Measurements from ENCODE around the gene ZNF189.

DNA sequence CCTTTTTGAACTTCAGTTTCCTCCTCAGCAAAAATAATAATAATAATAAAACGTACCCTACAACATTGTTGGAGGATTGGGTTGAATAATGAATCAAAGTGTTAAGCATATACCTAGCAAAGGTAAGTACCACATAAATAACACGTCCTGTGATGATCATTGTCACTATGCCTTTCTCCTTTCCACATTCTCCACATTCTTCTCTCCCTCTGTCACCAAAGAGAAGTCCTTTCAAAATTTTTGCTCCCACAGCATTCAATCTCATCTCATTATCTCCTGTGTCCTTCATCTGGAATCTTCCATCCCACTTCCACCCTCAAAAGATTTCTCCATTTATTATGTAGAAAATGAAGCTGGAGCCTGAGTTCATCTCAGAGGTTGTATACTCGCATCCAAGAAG, 44.1 kb downstream of the ZNF189 start:
- TF ChIP-seq, protein P1, sequence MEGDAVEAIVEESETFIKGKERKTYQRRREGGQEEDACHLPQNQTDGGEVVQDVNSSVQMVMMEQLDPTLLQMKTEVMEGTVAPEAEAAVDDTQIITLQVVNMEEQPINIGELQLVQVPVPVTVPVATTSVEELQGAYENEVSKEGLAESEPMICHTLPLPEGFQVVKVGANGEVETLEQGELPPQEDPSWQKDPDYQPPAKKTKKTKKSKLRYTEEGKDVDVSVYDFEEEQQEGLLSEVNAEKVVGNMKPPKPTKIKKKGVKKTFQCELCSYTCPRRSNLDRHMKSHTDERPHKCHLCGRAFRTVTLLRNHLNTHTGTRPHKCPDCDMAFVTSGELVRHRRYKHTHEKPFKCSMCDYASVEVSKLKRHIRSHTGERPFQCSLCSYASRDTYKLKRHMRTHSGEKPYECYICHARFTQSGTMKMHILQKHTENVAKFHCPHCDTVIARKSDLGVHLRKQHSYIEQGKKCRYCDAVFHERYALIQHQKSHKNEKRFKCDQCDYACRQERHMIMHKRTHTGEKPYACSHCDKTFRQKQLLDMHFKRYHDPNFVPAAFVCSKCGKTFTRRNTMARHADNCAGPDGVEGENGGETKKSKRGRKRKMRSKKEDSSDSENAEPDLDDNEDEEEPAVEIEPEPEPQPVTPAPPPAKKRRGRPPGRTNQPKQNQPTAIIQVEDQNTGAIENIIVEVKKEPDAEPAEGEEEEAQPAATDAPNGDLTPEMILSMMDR (IDR thresholded peaks at IDR 0.05), result no peak
- TF ChIP-seq ZFX (IDR thresholded peaks at IDR 0.05; ENCODE audit: borderline replicate concordance), result no peak

All from 22Rv1 (cell line).